ENCODE results near the gene PRSS22.

- TF ChIP-seq CTCF (conservative IDR thresholded peaks at IDR 0.05 in 1 of 2, IDR thresholded peaks at IDR 0.05 in 1 of 2; ENCODE audit: extremely low read depth in 1 of 2, insufficient read depth in 1 of 2, low read depth in 1 of 2, low read length in 2 of 2), result no peak
- TF ChIP-seq EZH2 (IDR thresholded peaks at IDR 0.05; ENCODE audit: borderline replicate concordance, low read length), result no peak
Observed at GRCh38 chr16:2894231-2894630, 36.3 kb upstream of the PRSS22 start.
